Tibial nerve (tissue), 4 donors: ENCODE data around the gene SLC5A11. TPM values are rescaled to one million over a fixed set of nuclear protein-coding genes. Genes with fewer than 3 reads are reported as not detected.

Experiments
- DNase-seq, 2 donors: peaks; one replicate each; pipeline ENCODE4 v3.0.0-alpha.2; 2019; ENCODE audit warnings: low spot score in 2 of 2
- H3K27ac ChIP-seq, 4 donors: fragments of 200-600 bp; sonication (generic) in 3 of 4; one replicate each; pipeline ENCODE4 v1.5.1; 2017 to 2019; ENCODE audit warnings: mild to moderate bottlenecking in 1 of 4
- H3K27me3 ChIP-seq, 2 donors: fragments of 200-600 bp; sonication (generic) in 1 of 2; one replicate each; pipeline versions ENCODE4 v1.5.1 to v1.6.0; 2017 to 2019
- H3K36me3 ChIP-seq, 3 donors: fragments of 200-600 bp; sonication (generic); one replicate each; pipeline ENCODE4 v1.5.1; 2018 to 2019
- H3K4me1 ChIP-seq, 4 donors: fragments of 200-600 bp; sonication (generic) in 3 of 4; one replicate each; pipeline ENCODE4 v1.5.1; 2017 to 2019
- H3K4me3 ChIP-seq, 4 donors: fragments of 200-600 bp; sonication (generic) in 3 of 4; one replicate each; pipeline ENCODE4 v1.5.1; 2017 to 2019; ENCODE audit warnings: mild to moderate bottlenecking in 1 of 4, moderate library complexity in 1 of 4
- H3K9me3 ChIP-seq, 4 donors: fragments of 200-600 bp; sonication (generic) in 3 of 4; one replicate each; pipeline ENCODE4 v1.5.1; 2017 to 2019
- CTCF ChIP-seq, 5 experiments: fragments of 200-600 bp in 3 of 5; fragments of 450-650 bp in 2 of 5; sonication (generic) in 3 of 5; IDR thresholded peaks; one replicate each; pipeline ENCODE4 v1.5.1; 2016 to 2019; ENCODE audit warnings: antibody characterized with exemption in 5 of 5, mild to moderate bottlenecking in 3 of 5, moderate library complexity in 2 of 5
- EP300 ChIP-seq, 2 donors: sonication (generic); formaldehyde crosslinking; IDR thresholded peaks; one replicate each; pipeline ENCODE4 v1.6.1; 2017; ENCODE audit warnings: antibody characterized with exemption in 2 of 2, mild to moderate bottlenecking in 1 of 2
- POLR2A ChIP-seq, 2 donors: fragments of 450-650 bp; IDR thresholded peaks; one replicate each; pipeline ENCODE4 v1.6.1; 2017; ENCODE audit warnings: antibody characterized with exemption in 2 of 2, mild to moderate bottlenecking in 2 of 2, moderate library complexity in 2 of 2
- WGBS, 2 donors: methylation state at CpG; one replicate each; pipeline ENCODE4 v1.1.5; 2018; 5-methylcytosine and 5-hydroxymethylcytosine counted together
- total RNA-seq, 4 donors: library from RNA; depleted of rRNA; stranded (reverse); fragments of >200 nt; gene quantifications; one replicate each; pipeline ENCODE4 v1.1.0, GENCODE V29; 2016

SLC5A11 gene
- total RNA-seq, 4 donors from 2014 or later = not detected

DNA sequence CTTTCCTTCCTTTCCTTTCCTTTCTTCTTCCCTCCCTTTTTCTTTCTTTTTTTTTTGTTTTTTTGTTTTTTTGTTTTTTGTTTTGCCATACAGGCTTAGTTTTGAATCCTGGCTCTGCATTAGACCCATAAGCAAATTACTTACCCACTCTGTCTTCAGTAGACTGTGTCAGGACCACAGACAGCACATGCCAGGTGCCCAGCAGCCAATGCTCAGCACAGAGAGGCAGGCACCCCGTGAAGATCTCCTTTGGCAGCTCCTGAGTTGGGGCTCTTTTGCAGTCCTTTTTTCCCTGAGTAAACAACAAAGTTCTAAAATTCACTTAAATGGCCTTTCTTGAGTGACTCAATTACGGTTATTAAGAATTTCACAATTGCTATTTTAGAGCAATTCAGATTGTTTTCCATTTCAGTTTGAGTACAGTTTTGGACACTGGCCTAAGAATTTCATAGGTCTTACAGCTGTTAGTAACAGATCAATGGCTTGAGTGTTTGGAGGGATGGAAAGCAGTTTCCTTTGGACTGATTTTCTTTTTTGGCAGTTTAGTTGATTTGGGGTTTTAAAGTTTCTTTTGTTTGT, 26.2 kb upstream of the SLC5A11 start:
- peaks cover 0 to 22% (median 3%) of the 10 kb centered on the region in 4 donors for H3K4me1 ChIP-seq
- WGBS, 2 donors = 22 to 33% methylated on average over 2 of the region's 2 CpGs

DNA sequence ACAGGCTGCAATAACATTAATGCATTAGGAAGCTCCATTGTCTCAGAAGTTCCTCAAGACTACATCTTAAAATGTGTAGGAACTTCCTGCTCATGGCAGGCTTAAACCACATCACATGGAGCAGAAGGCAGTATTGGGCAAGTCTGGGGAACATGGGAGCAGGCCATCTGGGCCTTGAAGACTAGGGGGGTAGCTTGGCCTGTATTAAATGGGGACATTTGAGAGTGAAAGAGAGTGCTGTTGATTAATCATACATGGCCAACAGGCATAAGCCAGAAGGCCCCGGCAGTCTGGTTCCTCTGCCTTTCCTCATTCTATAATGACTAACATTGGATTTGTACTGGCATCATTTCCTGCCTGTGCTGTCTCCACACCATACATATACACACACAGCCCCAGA, 25.2 kb upstream of the SLC5A11 start:
- Histone ChIP-seq H3K4me3 (no peak overlapping the region), H3K27me3 (no peaks in the 10 kb centered on the region), H3K27ac (peak overlapping the region in 1 of 4 donors; percentile 13), H3K9me3 (no peaks in the 10 kb centered on the region), H3K36me3 (peaks cover 10 to 96% (median 24%) of the 10 kb centered on the region in 3 donors), H3K4me1 (peaks cover 0 to 22% (median 3%) of the 10 kb centered on the region in 4 donors)
- DNase-seq = no peak
- no peak for TF ChIP-seq EP300 (IDR thresholded peaks at IDR 0.05)
- TF ChIP-seq POLR2A (IDR thresholded peaks at IDR 0.05) = no peak
- TF ChIP-seq CTCF (IDR thresholded peaks at IDR 0.05) = no peak
- 65 to 71% methylated on average over 1 of the region's 1 CpG for WGBS, 2 donors

More for the DNA sequence above, 26.2 kb upstream of the SLC5A11 start:
- Histone ChIP-seq H3K9me3 (no peaks in the 10 kb centered on the region), H3K27me3 (no peaks in the 10 kb centered on the region), H3K4me3 (no peak overlapping the region), H3K27ac (peak overlapping the region in 2 of 4 donors; percentile 26 to 59), H3K36me3 (peaks cover 14 to 100% (median 24%) of the 10 kb centered on the region in 3 donors)
- no peak for TF ChIP-seq POLR2A (IDR thresholded peaks at IDR 0.05)
- TF ChIP-seq CTCF (IDR thresholded peaks at IDR 0.05) = no peak
- TF ChIP-seq EP300 (IDR thresholded peaks at IDR 0.05) = no peak
- no peak for DNase-seq

DNA sequence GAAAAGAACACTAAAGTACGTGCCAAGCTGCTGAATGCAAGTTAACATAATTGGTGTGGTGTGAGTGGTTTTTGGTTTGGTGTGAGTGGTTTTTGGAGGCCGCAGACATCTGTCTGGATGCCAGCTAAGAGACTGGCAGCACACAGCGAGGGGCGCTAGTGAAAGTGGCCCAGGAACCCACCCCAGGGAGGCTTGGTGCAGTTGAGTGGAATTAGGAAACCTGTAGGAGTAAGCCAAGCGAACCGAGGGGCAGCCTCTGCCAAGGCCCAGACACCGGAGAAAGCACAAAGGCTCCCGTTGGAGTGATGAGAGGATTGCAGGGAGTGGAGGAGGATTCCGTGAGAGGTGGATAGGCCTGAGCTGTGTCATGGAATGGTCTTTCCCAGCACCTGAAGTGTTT, 24.6 kb upstream of the SLC5A11 start:
- Histone ChIP-seq H3K36me3 (peaks cover 10 to 96% (median 20%) of the 10 kb centered on the region in 3 donors), H3K27me3 (no peaks in the 10 kb centered on the region), H3K9me3 (no peaks in the 10 kb centered on the region), H3K4me3 (no peak overlapping the region), H3K27ac (peak overlapping the region in 1 of 4 donors; percentile 13), H3K4me1 (peaks cover 0 to 22% (median 3%) of the 10 kb centered on the region in 4 donors)
- TF ChIP-seq POLR2A (IDR thresholded peaks at IDR 0.05) (no peak), CTCF (IDR thresholded peaks at IDR 0.05) (no peak), EP300 (IDR thresholded peaks at IDR 0.05) (no peak)
- WGBS, 2 donors = 90 to 97% methylated on average over 9 of the region's 9 CpGs
- DNase-seq = no peak

DNA sequence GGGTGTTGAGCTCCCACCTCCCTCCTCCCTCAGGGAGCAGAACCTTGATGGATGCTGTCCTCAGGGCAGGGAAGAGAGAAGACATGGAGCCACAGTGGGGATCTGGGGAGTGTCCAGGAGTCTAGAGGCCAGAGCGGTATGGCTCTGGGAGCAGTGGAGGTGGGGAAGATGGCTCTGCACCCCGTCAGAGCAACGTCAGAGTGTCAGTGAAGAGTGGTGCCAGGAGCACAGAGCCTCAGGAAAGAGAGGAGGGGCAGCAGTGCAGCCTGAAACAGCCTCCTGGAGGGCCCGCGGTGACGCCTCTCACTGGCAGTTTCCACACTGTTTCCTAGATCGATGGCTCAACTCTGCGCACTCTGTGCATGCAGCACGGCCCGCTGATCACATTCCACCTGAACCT, 23.2 kb upstream of the SLC5A11 start:
- no peaks in the 10 kb centered on the region for H3K9me3 ChIP-seq
- H3K36me3 ChIP-seq = peaks cover 8 to 96% (median 17%) of the 10 kb centered on the region in 3 donors
- H3K4me1 ChIP-seq = peaks cover 0 to 16% (median 3%) of the 10 kb centered on the region in 4 donors
- H3K4me3 ChIP-seq = no peak overlapping the region
- DNase-seq = no peak
- no peaks in the 10 kb centered on the region for H3K27me3 ChIP-seq
- no peak for TF ChIP-seq CTCF (IDR thresholded peaks at IDR 0.05)
- TF ChIP-seq POLR2A (IDR thresholded peaks at IDR 0.05) = no peak
- TF ChIP-seq EP300 (IDR thresholded peaks at IDR 0.05) = no peak
- H3K27ac ChIP-seq = peak overlapping the region in 1 of 4 donors; percentile 5
- 82 to 94% methylated on average over 10 of the region's 10 CpGs for WGBS, 2 donors

DNA sequence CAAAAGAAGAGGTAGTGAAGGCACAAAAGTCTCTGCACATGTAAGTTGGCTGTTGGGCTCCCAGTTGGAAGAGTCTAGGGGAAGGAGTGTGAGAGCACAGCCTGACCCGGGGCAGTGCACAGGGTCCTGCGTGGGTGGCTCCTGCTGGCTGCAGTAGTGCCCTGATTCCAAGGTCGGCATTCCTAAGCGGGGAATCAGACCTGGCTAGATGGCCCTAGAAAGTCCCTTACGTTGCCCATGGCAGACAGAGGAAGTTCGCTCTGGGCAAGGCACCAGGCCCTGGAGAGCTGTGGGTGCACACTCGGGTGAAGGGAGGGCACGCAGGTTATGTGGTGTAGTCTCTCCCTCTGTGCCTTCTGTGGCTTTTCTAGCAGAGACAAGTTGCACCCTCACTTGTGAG, 22.8 kb upstream of the SLC5A11 start:
- Histone ChIP-seq H3K36me3 (peaks cover 8 to 96% (median 17%) of the 10 kb centered on the region in 3 donors), H3K4me3 (no peak overlapping the region), H3K27ac (no peak overlapping the region), H3K4me1 (peaks cover 0 to 16% (median 3%) of the 10 kb centered on the region in 4 donors), H3K9me3 (no peaks in the 10 kb centered on the region), H3K27me3 (no peaks in the 10 kb centered on the region)
- no peak for DNase-seq
- TF ChIP-seq POLR2A (IDR thresholded peaks at IDR 0.05) (no peak), EP300 (IDR thresholded peaks at IDR 0.05) (no peak), CTCF (IDR thresholded peaks at IDR 0.05) (no peak)
- 74 to 77% methylated on average over 5 to 7 of the region's 8 CpGs for WGBS, 2 donors
